Endothelial cell of coronary artery (primary cell): Measurements from ENCODE around the gene DTD1. TPM values are rescaled to one million over a fixed set of nuclear protein-coding genes. Genes with fewer than 3 reads are reported as not detected.

Experiments
- total RNA-seq: library from RNA; depleted of rRNA; stranded (reverse); fragments of >200 nt; gene quantifications from 2 replicates; pipeline ENCODE4 v1.2.3, GENCODE V29; 2014

Gene DTD1
- 74.9 and 98.3 TPM in 2 replicates for total RNA-seq

DNA sequence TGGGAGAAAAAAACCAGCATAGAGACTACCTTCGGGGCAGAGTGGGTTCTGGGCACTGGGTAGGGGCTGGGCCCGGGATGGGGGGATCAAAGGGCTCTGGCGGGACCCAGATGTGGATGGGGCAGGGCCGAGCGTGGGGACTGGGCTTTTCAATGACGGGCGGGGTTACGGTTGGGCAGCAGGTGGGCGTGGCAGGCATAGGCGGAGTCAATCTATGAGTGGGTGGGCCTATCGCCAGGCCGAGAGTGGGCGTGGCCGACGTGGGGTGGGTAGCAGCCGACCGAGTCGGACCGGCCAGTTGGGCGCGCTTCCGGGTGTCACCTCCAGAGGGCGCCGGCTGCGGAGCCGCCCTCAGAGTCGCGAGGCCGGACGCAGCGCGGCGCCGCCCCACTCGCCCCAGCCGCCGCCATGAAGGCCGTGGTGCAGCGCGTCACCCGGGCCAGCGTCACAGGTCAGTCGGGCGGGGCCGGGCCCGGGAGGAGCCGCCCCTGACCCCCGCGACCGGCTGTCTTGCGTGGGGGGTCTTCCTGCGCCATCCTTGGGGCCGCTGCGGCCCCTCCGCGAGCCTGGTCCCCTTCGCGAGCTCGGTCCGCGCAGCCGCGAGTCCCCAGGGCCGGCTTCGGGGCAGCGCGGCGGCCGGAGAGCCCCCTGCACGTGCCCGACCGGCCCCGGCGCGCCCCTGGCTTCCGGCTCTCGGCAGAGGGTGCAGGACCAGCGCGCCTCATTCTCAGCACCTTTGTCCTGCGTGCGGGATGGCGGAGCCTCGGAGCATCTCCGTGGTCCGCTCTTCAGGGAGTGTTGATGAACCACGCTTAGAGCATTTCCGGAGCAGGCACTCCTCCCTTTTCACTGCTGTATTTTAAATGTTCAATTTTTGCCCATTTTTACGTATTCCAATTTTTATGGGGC is at the start of gene DTD1:
DTD1 (plus strand) TSS at position 390 of the 909 bp plus-strand sequence; CDS start at position 409, 19 bp downstream.

GRCh38 chr20:18566892-18567738 is 20.7 kb upstream of the DTD1 start, which contains the start of gene SMIM26:
SMIM26 (plus strand) TSS chr20:18567432; CDS start chr20:18567479, 47 bp downstream.

GRCh38 chr20:18813483-18813882 is 225.6 kb downstream of the DTD1 start, which contains the start of gene SCP2D1:
SCP2D1 (plus strand) TSS chr20:18813783; CDS start chr20:18813816, 33 bp downstream.

Other genes with a start within 250 kb of the DTD1 start
- gene DZANK1, start 121.0 kb upstream of the DTD1 start, total RNA-seq = 0.63 and 0.94 TPM in 2 replicates
- 11.6 and 12.3 TPM in 2 replicates for gene POLR3F, start 120.7 kb upstream of the DTD1 start, total RNA-seq
- 9.4 and 12.2 TPM in 2 replicates for gene RBBP9, start 90.8 kb upstream of the DTD1 start, total RNA-seq
- gene SEC23B, start 80.1 kb upstream of the DTD1 start, total RNA-seq = 47.5 and 48.3 TPM in 2 replicates
- 75.6 and 92.7 TPM in 2 replicates for gene SMIM26, start 20.6 kb upstream of the DTD1 start, total RNA-seq
- not detected in 2 replicates for gene SCP2D1, start 225.7 kb downstream of the DTD1 start, total RNA-seq